Globus pallidus (tissue), 1 donor: ENCODE measurements around the gene FGL2.
"Not testable (repeated sequence)": the region's sequence is repeated elsewhere in the genome, so short reads cannot be mapped to it uniquely, and the experiment has no call there.

ENCODE experiments used
- DNase-seq: peaks from one replicate; pipeline ENCODE4 v3.0.0-alpha.2; 2015; ENCODE audit warnings: low spot score

The FGL2 gene

GRCh38 chr7:77216181-77216845 lies 16.7 kb upstream of the FGL2 start:
- DNase-seq = no peak

GRCh38 chr7:77209479-77210139 lies 10.0 kb upstream of the FGL2 start:
- no peak for DNase-seq

- no peak for DNase-seq
These were observed 8.8 kb upstream of the FGL2 start for GRCh38 chr7:77208416-77208815.

DNA sequence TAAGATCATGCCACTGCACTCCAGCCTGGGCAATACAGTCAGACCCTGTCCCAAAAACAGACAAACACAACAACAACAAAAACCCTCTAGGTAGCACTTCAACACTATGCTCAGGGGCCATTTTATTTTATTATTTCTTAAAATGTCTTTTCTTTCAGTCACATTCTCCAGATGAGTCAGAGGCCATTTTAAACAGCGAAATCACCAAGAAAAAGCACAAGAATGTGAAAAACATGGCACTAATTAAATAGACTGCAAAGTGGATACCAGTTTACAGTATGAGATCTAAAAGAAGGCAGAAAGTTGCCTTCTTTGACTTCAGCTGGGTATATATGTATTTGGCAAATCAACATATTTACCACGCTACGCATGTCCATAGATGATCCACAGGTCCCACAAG lies 6.1 kb upstream of the FGL2 start:
- no peak for DNase-seq

- DNase-seq = no peak
These were observed 2.9 kb upstream of the FGL2 start for GRCh38 chr7:77202481-77202976.

GRCh38 chr7:77200542-77200941 lies 923 bp upstream of the FGL2 start:
- no peak for DNase-seq

DNA sequence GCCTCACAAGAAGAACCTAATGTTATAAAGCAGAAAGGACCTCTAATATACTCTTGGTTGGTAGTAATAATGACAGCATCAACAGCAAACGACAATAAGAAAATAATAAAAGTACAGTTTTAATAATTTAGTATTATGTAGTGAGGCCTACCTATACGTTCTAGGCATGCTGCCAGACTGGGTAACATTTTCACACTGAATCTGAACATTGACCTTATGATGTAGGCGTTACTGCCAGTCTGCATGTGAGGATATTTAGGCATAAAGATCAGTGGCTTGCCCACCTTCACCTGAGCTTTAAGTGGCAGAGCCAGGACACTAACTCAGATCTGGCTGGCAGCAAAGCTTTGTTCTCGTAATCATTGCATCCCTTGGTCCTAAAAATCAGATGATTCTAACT lies 2.5 kb downstream of the FGL2 start:
- no peak for DNase-seq

- DNase-seq = peak; percentile 16
These were observed 10.7 kb downstream of the FGL2 start for GRCh38 chr7:77188731-77189437.

DNA sequence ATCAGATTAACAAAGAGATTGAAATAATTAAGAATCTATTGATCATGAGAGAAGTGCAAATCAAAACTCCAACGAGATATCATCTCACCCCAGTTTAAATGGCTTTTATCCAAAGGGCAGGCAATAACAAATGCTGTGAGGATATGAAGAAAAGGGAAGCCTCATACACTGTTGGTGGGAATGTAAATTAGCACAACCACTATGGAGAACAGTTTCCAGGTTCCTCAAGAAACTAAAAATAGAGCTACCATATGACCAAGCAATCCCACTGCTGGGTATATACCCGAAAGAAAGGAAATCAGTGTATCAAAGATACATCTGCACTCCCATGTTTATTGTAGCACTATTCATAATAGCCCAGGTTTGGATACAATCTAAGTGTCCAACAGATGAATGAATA lies 13.8 kb downstream of the FGL2 start:
- no peak for DNase-seq

- no peak for DNase-seq
These were observed 14.6 kb downstream of the FGL2 start for GRCh38 chr7:77184990-77185389.

DNA sequence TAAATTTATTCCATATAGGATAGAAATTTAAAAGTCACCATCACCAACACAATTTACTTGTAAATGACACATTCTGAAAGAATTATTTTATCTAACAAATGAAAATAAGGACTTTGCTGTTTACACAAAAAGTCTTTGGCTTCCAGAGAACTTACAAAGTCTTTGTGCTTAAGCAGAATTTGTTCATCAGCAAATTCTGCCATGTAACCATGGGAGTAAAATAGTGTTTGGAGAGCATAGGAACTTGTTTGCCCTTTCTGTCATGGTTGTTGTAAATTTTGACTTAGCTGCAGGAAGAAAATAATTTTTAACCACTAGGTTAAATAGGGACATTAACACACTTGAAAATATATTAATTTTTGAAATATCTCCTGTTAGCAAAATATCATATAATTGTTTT lies 15.2 kb downstream of the FGL2 start:
- no peak for DNase-seq

- no peak for DNase-seq
These were observed 17.4 kb downstream of the FGL2 start for GRCh38 chr7:77182261-77182660.

DNA sequence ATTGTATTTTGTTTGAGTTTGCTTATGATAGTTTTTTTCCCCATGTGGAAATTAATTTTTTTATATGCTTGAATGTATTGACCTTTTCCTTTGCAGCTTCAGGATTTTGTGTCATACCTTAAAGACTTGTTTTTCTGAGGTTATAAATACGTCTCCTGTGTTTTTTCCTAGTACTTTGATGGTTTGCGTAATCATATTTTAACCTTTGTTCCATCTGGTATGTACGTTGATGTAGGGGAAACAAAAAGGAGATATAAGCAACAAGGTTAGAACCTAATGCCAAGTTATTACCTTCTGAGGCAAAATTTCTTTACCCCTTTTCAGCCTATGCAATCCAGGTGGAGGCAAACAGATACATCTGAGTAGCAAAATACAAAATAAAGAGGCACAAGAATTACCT lies 17.9 kb downstream of the FGL2 start:
- DNase-seq = no peak

- DNase-seq = no peak
These were observed 18.5 kb downstream of the FGL2 start for GRCh38 chr7:77181015-77181595.

- DNase-seq = not testable (repeated sequence)
These were observed 21.6 kb downstream of the FGL2 start for GRCh38 chr7:77178024-77178423.

DNA sequence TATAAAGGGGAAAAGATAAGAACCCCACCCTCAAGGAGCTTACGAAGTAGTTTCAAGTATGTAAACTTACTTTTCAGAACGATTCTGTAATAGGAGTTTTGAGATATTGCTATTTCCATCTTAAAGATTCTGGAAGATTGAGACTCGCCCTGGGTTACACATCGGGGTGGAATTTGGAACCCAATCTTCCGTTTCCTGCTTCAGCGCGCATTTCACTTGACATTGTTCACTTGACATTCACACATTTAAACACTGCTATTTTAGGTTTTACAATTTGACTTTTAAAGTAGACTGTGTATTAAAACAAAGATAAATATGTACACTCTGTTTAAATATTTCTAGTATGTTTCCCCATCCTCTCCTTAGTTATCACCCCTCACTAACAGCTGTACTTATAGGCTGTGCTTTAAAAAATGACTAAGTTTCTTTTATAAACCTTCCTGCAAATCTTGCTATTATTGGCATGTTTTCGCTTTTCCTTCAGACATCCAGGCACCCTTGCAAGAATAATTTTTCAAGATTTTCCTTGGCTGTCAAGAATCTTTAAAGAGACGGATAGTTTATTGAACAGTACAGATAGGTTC lies 22.2 kb downstream of the FGL2 start:
- not testable (repeated sequence) for DNase-seq

DNA sequence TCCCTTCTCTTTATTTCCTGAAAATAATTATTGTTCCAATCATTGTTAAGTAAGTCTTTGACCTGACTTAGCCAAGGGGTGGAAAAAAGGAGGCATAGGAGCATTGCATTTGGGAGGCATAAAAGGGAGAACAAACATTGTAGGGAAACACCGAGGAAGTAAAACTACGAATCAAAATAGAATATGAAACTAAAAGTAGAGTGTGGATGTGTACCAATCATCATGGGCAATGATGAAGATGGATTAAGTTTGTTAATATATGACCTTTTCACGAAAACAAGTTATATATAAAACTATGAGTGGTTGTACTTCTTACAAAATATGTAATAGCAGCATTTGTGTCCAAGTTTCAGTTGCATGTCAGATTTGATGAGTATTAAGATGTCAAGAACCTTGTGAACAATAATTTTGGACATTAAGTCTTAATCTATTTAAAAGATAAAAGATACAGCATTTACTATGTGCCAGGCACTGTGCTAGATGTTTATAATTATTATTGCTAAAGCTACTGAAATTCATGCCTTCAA lies 24.3 kb downstream of the FGL2 start:
- not testable (repeated sequence) for DNase-seq

- not testable (repeated sequence) for DNase-seq
These were observed 25.2 kb downstream of the FGL2 start for GRCh38 chr7:77174418-77174817.

DNA sequence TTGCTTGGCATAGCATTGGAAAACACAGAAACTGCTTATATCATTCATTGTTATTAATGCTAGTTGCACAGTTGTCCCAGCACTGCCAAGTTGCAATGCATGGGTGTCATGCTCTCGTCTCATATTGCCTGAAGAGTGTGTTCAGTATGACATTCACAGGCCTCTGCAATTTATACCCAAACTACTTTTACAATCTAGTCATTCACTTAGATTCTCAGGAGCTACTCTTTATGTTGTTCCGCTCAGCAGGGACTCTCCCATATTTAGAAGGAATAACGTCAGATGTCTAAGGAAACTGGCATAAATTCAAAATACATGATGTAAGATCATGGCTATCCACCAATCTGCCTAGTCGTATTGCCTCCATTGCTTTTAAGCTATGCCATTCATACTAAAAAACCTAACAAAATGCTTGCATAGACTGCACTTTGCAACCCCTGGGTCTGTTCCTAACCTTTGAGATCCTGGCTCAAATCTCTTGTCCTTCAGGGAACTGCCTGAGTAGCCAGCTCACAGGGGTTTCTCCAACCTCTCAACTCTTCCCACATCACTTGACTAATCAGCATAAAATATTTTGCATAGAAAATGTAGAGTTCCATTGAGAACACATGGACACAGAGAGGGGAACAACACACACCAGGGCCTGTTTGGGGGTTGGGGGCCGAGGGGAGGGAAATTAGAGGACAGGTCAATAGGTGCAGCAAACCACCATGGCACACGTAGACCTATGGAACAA lies 27.0 kb downstream of the FGL2 start:
- DNase-seq = not testable (repeated sequence)

DNA sequence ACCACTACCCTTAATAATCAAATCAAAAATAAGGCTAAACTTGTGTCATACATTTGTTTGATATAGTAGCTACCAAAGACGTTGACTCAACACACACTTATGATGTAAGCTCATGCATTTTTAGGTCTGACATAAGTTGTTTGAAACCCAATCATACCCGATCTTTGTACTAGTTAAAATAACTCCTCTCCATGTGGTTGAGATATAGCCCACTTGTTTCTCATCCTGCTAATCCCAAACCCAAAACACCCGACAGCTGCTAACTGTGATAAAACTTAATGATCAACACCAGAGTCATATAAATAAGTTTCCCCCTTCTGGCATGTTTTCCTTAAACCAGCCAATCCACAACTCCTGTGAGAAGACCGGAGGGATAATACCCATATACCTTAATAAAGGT lies 28.5 kb downstream of the FGL2 start:
- DNase-seq = not testable (repeated sequence)

- DNase-seq = no peak
These were observed 42.2 kb downstream of the FGL2 start for GRCh38 chr7:77157446-77157845.
